G401 (cell line): ENCODE results near the gene TNRC6A. TPM values are rescaled to one million over a fixed set of nuclear protein-coding genes. Genes with fewer than 3 reads are reported as not detected.
A peak's percentile ranks its signal among the peaks of the same experiment; 100 is the strongest.
"Not testable (repeated sequence)": the region's sequence is repeated elsewhere in the genome, so short reads cannot be mapped to it uniquely, and the experiment has no call there.

ENCODE experiments used
- DNase-seq: peaks from one replicate; pipeline ENCODE4 v3.0.0-alpha.2; 2015; ENCODE audit warnings: low spot score
- in situ Hi-C: cut with HindIII; loops from 2 replicates; pipeline ENCODE4 v1.10.0; 2016; ENCODE audit warnings: low sequenced_read_pairs, mixed read lengths
- total RNA-seq: library from RNA; depleted of rRNA; stranded (reverse); fragments of >200 nt; shearing (Covaris generic); gene quantifications from 2 replicates; pipeline ENCODE4 v1.2.3, GENCODE V29; 2014; rRNA removed

Gene TNRC6A
- total RNA-seq, 1 experiment from 2014 or later: 14.4 TPM

DNA sequence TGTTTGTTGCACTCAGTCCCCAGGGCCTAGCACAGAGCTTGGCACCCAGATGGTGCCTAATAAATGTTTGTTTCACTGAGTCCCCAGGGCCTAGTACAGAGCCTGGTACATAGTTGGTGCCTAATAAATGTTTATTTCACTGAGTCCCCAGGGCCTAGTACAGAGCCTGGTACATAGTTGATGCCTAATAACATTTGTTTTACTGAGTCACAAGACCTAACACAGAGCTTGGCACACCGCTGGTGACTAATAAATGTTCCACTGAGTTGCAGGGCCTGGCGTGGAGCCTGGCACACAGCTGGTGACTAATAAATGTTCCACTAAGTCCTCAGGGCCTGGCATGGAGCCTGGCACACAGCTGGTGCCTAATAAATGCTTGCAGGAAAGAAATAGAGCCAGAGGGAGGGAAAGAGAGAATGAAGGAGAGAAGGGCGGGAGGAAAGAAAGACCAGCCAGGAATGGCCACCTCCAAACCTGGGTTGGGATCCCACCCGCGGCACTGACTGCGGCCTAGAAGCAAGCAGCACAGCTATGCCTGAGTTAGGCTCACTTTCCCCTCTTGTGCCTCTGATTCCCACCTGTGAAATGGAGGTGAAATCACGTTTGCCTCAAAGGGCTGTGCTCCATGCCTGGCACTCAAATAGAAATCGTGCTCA lies 123.8 kb downstream of the TNRC6A start:
- no peak for DNase-seq
- in situ Hi-C loops: no loop called here

DNA sequence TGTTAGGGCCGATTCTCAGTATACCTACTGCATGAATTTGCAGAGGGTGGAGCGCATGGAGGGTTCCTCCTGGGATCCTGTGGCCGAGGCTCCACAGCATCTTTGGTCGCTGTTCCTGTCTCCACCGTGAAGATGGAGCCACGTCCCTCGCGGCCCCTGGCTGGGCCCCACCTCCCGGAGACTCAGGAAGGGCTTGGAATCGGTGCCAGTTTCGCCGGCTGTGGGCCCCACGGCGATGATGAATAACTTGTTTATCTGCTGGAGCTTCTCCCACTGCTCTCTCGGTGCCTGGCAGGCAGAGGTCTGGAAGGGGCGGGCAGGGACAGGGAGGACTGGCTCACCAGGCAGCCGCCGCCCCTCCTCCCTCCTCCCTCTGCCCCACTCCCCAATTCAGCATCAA lies 124.4 kb downstream of the TNRC6A start:
- DNase-seq: peak; percentile 32
- in situ Hi-C loops: no loop called here

DNA sequence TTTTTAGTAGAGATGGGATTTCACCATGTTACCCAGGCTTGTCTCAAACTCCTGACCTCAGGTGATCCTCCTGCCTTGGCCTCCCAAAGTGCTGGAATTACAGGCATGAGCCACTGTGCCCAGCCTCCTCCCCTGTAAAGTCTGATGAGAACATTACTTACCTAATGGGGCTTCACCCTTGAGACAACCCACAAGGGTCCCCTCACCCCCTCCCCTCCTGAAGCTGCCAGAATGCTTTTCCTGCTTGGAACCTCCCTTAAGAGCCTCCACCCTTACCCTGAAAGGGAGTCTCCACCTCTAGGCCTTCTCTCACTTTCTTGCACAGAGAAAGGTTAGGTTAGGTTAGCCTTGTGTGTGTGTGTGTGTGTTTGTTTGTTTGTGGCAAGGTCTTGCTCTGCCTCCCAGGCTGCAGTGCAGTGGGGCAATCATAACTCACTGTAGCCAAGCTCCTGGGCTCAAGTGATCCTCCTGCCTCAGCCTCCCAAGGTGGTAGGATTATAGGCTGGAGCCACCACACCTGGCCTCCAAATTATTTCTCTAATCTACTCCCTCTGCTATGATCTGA lies 125.2 kb downstream of the TNRC6A start:
- in situ Hi-C loops: no loop called here
- DNase-seq: no peak

DNA sequence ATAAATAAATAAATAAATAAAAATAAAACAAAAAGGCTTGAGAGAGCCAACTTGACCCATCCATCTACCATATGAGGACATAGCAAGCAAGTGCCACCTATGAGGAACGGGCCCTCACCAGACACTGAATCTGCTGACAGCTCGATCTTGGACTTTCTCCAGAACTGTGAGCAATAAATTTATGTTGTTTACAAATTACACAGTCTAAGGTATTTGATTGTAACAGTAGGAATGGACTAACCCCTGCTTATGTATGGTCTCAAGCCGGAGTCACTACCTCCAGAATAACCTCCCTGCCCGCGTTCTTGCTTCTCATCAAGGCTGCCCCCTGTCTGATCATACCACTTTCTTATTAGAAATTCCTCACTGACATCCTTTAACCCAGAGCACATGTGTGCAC lies 126.2 kb downstream of the TNRC6A start:
- in situ Hi-C loops: no loop called here
- DNase-seq: no peak

DNA sequence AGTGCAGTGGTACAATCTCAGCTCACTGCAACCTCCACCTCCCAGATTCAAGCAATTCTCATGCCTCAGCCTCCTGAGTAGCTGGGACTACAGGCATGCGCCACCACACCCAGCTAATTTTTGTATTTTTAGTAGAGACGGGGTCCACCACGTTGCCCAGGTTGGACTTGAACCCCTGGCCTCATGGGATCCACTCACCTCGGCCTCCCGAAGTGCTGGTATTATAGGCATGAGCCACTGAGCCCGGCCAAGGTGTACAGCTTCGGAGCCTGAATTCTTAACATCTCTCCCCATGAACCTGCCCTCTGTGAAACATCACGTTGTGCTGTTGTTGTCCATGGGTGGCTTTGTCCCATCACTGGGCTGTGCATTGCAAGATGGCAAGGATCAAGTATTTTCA lies 127.4 kb downstream of the TNRC6A start:
- DNase-seq, in situ Hi-C loops: not testable (repeated sequence)

DNA sequence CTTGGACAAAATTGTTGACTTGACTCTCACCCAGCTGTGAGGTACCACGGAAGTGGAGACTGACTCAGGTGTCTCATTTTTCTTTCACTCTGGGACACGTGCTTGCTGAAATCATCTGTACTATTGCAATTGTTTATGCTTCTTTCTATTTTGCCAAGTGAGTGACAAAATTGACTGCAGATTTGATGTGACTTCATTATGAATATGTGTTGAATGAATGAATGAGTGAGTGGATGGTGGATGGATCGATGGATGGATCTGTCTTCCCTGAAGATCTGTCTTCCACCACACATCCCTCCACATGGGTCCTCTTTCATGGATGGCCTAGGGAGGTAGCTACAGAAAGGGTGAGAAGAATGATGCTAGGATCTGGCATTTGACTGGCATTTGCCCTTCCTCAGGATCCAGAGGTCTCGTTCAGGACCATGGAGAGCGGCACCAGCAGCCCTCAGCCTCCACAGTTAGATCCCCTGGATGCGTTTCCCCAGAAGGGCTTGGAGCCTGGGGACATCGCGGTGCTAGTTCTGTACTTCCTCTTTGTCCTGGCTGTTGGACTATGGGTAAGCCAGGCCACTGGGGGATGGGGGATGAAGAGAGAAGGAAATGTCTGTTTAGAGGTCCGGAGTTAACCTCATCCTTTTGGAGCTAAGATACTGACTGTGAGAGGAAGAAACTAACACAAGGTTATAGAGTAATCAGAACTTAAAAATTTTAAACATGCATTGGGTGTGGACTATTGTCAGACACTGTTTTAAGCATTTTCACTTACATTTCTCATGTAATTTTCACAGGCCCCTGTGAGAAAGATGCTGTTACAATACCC lies 129.0 kb downstream of the TNRC6A start:
- no peak for DNase-seq
- in situ Hi-C loops: no loop called here

DNA sequence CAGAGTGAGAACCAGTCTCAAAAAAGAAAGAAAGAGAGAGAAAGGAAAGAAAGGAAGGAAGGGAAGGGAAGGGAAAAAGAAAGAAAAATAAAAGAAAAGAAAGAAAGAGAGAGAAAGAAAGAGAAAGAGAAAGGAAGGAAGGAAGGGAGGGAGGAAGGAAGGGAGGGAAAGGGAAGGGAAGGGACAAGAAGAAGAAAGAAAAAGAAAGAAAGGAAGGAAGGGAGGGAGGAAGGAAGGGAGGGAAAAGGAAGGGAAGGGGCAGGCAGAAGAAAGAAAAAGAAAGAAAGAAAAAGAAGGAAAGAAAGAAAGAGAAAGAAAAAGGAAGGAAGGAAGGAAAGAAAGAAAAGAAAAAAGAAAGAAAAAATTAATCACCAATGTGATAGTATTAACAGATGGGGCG lies 132.0 kb downstream of the TNRC6A start:
- no peak for DNase-seq
- in situ Hi-C loops: no loop called here

DNA sequence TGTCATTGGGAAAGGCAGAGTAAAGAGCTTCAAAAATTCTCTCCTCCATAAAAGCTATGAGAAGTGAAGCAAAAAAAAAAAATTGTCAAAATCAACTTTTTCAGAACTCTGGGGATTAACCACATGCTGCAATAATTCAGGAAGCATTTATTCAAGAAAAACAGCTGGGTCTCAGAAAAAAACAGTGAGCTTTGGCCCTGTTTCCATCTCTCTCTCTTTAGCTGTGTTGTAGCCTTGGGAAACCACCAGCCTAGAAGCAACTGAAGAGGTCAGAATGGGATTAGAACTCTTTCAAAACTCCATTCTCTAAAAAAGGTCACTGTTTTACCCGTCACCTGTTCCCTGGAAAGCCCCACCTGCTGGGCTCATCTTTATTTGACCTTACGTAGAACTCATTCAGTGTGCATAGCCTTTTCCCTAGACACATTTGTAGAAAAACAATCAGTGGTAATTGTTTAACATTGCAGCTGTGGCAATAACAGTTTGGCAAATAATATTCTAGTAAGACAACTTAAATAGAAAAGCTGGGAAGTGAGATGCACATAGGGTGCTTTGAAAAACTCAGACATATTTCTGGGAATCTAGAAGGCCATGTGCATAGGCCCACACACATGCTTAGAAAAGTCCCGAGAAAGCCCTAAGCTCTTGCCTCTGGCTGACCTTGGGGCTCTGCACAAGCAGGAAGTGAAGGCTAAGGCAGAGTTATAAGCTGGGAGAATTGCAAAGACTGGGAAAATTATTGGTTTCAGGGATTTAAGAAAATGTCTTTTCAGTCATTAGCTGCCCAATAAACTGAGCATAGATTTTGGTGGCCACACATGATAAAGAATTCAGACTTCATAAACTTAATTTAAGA lies 134.4 kb downstream of the TNRC6A start:
- no peak for DNase-seq
- in situ Hi-C loops: no loop called here

DNA sequence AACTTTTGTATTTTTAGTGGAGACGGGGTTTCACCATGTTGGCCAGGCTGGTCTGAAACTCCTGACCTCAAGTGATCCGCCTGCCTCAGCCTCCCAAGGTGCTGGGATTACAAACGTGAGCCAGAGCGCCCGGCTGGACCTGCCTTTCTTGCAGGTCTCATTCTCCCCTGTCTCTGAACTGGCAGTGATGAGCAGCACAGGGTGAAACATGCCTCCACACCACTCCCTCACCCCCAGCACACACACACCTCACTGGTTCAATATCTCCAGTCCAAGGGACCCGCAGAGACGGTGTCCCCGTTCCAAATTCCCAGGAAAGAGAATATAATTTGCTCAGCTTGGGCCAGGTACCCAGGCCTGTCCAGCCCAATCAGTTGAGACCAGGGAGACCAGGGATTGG lies 139.6 kb downstream of the TNRC6A start:
- no peak for DNase-seq
- in situ Hi-C loops: no loop called here

DNA sequence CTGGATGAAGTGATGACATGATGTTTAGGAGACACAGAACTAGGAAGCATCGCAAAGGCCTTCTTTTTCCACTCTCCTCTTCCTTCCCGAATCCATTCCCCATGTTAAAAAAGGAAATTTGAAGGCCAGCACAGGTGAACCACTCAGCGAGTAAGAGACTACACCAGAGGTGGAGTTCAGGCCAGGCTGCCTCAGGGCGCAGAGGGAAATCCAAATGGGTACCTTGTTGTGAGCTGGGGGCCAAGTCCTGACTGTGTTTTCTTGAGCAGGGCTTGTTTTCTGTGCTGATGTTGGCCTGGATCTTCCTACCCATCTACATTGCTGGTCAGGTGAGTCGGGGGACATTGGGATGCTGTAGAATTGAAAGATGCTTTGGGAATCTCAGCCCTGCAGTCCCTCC lies 142.4 kb downstream of the TNRC6A start:
- no peak for DNase-seq
- in situ Hi-C loops: no loop called here

DNA sequence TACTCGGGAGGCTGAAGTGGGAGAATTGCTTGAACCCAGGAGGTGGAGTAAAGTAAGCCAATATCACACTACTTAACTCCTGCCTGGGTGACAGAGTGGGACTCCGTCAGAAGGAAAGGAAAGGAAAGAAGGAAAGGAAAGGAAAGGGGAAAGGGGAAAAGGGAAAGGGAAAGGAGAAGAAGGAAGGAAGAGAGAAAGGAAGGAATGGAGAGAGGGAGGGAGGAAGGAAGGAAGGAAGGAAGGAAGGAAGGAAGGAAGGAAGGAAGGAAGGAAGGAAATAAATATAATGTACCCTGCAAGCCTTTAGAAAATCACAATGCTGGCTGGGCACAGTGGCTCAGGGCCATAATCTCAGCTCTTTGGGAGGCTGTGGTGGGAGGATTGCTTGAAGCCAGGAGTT lies 143.6 kb downstream of the TNRC6A start:
- in situ Hi-C loops: no loop called here
- DNase-seq: no peak

DNA sequence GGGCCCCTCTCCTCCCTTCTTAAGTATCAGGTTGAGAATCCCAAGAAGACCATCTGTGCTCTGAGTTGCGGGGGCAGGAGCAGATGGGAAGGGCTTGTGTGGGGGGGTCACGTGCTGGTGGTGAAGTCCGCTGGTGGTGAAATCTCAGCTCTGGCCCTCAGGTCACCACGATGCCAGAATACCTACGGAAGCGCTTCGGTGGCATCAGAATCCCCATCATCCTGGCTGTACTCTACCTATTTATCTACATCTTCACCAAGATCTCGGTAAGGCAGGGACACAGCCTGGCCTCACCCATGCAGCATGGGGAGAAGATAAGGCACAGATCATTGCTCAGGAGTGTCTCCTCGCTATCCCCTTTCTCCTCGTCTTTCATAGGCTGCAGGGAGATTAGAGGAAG lies 146.0 kb downstream of the TNRC6A start:
- in situ Hi-C loops: no loop called here
- no peak for DNase-seq

Other genes starting within 250 kb of the TNRC6A start
- 9.0 and 26.5 TPM in 2 replicates for gene RBBP6, start 190.1 kb upstream of the TNRC6A start, total RNA-seq
- 0.18 TPM in 1 of 2 replicates, not detected in the other for gene SLC5A11, start 116.3 kb downstream of the TNRC6A start, total RNA-seq